GM12875 (cell line): Measurements from ENCODE around the gene TRA2A.

Experiments used
- H3K4me3 ChIP-seq: one replicate; pipeline ENCODE4 v1.5.1; 2011; ENCODE audit warnings: low read depth, low read length, control low read depth
- CTCF ChIP-seq: IDR thresholded peaks from 2 replicates; pipeline ENCODE4 v1.5.1; 2011; ENCODE audit warnings: low read depth, mild to moderate bottlenecking, control low read depth, inconsistent platforms, low read length, moderate library complexity, borderline replicate concordance; ENCODE audit not compliant: insufficient read depth

The TRA2A gene

GRCh38 chr7:23472956-23473843 is 58.6 kb downstream of the TRA2A start:
- TF ChIP-seq CTCF, result no peak

DNA sequence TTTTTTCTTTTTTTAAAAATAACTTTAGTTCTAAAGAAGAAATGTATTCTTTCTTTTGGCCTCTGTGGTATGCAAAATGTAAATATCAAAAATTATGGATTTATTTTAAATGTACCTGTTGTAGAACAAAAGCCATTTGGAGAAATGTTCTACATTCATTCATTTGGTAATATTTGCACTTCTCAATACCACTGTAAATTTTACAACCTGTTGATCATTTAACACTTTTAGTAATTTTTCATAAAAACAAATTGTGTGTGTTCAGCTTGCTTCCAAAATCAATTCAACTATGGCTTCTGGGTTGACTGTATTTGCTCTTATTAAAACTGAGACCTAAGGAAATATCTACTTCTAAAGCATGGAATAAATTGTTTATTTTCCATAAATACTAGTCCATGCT is 59.2 kb downstream of the TRA2A start:
- peak overlapping the region; percentile 94 for H3K4me3 ChIP-seq

More at GRCh38 chr7:23472956-23473843, 58.6 kb downstream of the TRA2A start:
- peak overlapping the region; percentile 94 for H3K4me3 ChIP-seq

GRCh38 chr7:23472046-23472445 is 59.7 kb downstream of the TRA2A start:
- peak overlapping the region; percentile 95 for H3K4me3 ChIP-seq
- no peak for TF ChIP-seq CTCF

More for the DNA sequence above, 59.2 kb downstream of the TRA2A start:
- TF ChIP-seq CTCF, result no peak

DNA sequence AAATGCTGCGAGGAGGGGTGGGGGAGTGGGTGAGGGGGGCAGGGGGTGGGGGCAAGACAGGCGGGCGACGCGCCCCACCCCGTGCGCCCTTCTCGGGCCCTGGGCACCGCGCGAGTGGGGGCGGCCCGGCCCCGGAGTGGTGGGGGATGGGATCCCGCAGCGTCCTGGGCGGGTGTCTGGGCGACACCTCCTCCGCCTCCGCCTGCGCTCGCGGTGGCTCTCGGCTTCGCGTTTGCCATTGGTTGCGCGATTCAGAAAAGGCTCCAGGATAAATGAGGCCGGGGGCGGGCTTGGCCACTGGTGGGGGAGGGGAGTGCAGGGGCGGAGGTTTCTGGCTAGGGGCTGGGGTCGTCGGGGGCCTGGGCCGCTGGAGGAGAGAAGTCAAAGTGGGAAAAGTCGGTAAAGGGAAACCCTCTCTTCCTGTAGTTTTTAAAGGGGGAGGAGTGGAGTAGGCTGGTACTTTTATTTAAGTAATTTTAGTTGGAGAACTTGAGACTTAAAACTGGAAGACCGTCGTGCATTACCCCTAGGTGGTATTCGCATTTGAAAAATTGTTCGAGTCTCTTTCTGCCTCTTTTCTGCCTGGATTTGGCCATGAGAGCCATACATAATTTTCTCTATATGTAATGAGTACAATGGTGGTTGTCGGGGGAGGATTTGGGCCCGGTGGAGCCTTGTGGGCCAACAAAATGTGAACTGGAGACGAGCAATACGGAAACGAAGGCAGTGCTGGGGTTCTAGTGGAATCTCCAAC is 60.5 kb downstream of the TRA2A start:
- H3K4me3 ChIP-seq, result peak overlapping the region; percentile 95
- TF ChIP-seq CTCF, result no peak

DNA sequence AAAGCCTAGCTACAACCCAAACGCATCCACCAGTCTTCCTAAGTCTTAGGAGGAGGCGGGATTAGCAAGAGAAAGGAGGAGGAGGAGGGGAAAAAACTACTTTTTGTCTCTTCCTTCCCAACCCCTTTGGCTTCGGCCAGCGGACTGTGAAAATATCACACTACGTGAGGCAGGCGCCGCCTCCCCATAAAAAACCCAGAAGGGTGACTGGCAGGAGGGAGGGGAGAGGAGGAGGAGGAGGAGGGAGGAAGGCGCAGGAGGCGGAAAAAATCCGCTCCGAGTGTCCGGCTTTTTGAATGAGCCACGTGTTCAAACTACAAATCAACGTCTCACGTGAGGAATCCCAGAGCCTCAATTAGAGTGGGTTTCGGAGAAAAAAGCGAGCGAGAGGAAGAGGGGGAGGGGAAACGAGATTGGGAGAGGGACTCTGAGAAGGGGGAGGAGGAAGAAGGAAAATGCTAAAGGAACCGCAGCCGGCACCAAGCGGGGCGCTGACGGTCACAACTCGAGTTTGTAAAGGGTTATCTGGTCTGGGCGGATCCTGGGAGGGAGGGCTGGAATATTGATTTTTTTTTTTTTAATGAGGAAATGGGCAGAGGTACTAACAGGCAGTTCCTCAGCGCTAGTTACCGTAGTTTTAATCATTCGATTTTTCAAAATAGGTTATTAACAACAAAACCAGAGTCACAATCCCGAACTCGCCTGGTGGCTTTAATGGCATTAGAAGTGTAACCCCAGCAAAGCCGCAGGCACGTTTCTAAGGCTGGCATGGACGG is 61.3 kb downstream of the TRA2A start, which contains the start of gene IGF2BP3:
Gene IGF2BP3, minus strand, starts transcription at position 162 of the 776 bp plus-strand sequence. CDS start 381 bp downstream, outside the sequence.
- TF ChIP-seq CTCF, result no peak
- H3K4me3 ChIP-seq, result peak within 1 kb of the TSS; percentile 95

DNA sequence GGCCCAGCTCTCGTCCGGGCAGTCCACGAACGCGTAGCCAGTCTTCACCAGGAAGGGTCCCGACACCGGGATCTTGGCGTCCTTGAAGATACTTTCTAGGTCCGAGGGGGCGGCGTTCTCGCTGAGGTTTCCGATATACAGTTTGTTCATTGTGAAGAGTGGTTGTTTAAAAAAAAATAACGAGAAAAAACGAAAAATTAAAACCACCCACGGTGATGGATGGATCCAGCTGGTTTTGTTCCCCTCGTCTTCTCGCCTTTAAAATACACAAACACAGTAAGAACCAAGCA is 61.9 kb downstream of the TRA2A start:
- TF ChIP-seq CTCF, result no peak
- peak overlapping the region; percentile 95 for H3K4me3 ChIP-seq
